DOHH2 (cell line): ENCODE measurements around the gene SGMS2.

Experiments
- CTCF ChIP-seq: fragments of 200-600 bp; sonication (generic); IDR thresholded peaks from one replicate; pipeline ENCODE4 v1.5.1; 2014; ENCODE audit warnings: antibody characterized with exemption, mild to moderate bottlenecking, low read depth, low read length; ENCODE audit not compliant: poor library complexity, severe bottlenecking
- EZH2phosphoT487 ChIP-seq: fragments of 200-600 bp; sonication (generic); IDR thresholded peaks from 2 replicates; pipeline ENCODE4 v1.6.1; 2017; ENCODE audit warnings: borderline replicate concordance, mild to moderate bottlenecking, antibody characterized with exemption, low read length, moderate library complexity, mixed read lengths

- TF ChIP-seq CTCF (no peak), EZH2phosphoT487 (no peak)
Measured at GRCh38 chr4:107825072-107825824, 516 bp downstream of the SGMS2 start.
